ENCODE data around the gene ATOSA.

ATOSA gene

DNA sequence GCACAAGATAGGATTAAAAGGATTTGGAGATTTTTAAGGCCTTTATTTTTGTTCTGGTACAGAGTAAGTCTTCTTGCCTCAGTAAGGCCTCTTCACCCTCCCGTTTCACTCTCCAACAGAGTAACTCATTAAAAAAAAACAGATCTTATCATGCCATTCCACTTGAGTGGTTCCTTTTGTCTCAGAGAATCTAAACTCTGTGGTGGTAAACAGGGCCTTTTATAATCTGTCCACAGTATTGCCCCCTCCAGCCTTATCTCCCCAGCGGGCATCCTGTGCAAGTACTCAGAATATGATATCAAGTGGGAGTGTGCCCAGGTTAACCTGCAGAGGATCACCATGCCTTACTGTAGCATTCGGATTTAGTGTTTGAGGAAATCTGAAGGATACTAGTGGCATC, 20.3 kb upstream of the ATOSA start:
- H3K4me3 ChIP-seq (ENCODE audit: low read depth, low read length), result no peak overlapping the region
- TF ChIP-seq MYC (IDR thresholded peaks at IDR 0.05; ENCODE audit: low read depth, low read length), result no peak
- TF ChIP-seq POLR2A (IDR thresholded peaks at IDR 0.05; ENCODE audit: extremely low read depth, insufficient read length), result no peak
- TF ChIP-seq, protein P1, sequence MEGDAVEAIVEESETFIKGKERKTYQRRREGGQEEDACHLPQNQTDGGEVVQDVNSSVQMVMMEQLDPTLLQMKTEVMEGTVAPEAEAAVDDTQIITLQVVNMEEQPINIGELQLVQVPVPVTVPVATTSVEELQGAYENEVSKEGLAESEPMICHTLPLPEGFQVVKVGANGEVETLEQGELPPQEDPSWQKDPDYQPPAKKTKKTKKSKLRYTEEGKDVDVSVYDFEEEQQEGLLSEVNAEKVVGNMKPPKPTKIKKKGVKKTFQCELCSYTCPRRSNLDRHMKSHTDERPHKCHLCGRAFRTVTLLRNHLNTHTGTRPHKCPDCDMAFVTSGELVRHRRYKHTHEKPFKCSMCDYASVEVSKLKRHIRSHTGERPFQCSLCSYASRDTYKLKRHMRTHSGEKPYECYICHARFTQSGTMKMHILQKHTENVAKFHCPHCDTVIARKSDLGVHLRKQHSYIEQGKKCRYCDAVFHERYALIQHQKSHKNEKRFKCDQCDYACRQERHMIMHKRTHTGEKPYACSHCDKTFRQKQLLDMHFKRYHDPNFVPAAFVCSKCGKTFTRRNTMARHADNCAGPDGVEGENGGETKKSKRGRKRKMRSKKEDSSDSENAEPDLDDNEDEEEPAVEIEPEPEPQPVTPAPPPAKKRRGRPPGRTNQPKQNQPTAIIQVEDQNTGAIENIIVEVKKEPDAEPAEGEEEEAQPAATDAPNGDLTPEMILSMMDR (IDR thresholded peaks at IDR 0.05; ENCODE audit: low read depth, low read length), result no peak
- no peak for TF ChIP-seq MAX (IDR thresholded peaks at IDR 0.05; ENCODE audit: low read depth, low read length)
- DNase-seq (ENCODE audit: low read depth), result no peak

DNA sequence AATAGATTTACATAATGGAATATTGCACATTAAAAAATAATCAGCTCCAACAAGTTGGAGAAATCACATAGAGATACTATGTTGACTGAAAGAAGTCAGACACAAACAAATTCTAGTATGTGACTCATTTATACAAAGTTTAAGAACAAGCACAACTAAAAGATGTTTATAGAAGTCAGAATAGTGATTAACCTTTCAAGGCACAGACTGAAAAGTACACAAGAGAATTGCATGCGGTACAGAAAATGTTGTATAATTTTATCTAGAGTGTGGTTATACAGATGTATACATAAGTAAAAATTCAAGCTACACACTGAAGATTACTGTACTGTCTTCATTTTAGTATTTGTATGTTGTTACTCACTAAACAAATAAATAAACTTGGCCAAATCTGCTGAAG, 19.3 kb upstream of the ATOSA start:
- DNase-seq (ENCODE audit: low read depth), result no peak
- H3K4me3 ChIP-seq (ENCODE audit: low read depth, low read length), result no peak overlapping the region
- TF ChIP-seq, protein P1 (IDR thresholded peaks at IDR 0.05; ENCODE audit: low read depth, low read length), result no peak
- TF ChIP-seq MAX (IDR thresholded peaks at IDR 0.05; ENCODE audit: low read depth, low read length) (no peak), POLR2A (IDR thresholded peaks at IDR 0.05; ENCODE audit: extremely low read depth, insufficient read length) (no peak), MYC (IDR thresholded peaks at IDR 0.05; ENCODE audit: low read depth, low read length) (no peak)

DNA sequence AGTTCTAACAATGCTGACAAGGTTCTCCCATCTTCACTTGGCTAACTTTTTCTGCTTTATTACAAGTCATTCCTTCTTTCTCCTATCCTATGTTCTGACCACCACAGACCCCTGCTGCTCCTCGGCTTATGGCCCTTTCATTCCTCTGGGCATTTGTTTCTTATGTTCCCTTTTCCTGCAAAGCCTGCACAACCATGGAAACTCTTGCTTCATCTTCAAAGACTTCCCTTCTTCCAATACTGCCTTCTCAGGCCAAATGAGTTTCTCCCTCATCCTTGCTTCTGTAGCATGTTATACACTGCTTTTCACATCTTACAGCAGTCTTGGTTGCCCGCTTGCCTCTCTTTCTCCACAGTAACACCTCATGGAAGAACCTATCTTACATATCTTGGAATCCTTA, 17.9 kb upstream of the ATOSA start:
- no peak overlapping the region for H3K4me3 ChIP-seq (ENCODE audit: low read depth, low read length)
- no peak for DNase-seq (ENCODE audit: low read depth)
- TF ChIP-seq, protein P1 (IDR thresholded peaks at IDR 0.05; ENCODE audit: low read depth, low read length), result no peak
- no peak for TF ChIP-seq POLR2A (IDR thresholded peaks at IDR 0.05; ENCODE audit: extremely low read depth, insufficient read length)

DNA sequence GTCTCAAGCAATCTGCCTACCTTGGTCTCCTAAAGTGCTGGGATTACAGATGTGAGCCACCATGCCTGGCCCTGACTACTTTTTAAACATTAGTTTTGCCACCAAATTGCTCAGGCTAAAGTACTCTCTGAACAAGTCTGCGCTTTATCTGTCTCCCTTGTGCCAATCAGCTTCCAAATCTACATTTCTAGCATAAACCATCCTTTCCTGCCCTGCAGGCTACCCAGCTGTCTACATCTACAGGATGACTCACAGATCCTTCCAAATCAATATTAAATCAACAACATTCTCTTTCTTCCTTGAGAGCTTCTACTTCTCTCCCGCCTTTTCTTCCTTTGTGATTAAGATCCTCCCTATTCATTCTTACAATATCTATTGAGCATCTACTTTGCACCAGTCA, 16.0 kb upstream of the ATOSA start:
- DNase-seq (ENCODE audit: low read depth), result no peak
- H3K4me3 ChIP-seq (ENCODE audit: low read depth, low read length), result no peak overlapping the region
- TF ChIP-seq MYC (IDR thresholded peaks at IDR 0.05; ENCODE audit: low read depth, low read length) (no peak), POLR2A (IDR thresholded peaks at IDR 0.05; ENCODE audit: extremely low read depth, insufficient read length) (no peak), MAX (IDR thresholded peaks at IDR 0.05; ENCODE audit: low read depth, low read length) (no peak)
- TF ChIP-seq, protein P1 (IDR thresholded peaks at IDR 0.05; ENCODE audit: low read depth, low read length), result no peak

GRCh38 chr15:52689562-52689961, 10.4 kb upstream of the ATOSA start:
- no peak overlapping the region for H3K4me3 ChIP-seq (ENCODE audit: low read depth, low read length)

More at GRCh38 chr15:52689562-52689961, 10.4 kb upstream of the ATOSA start:
- DNase-seq (ENCODE audit: low read depth), result no peak
- TF ChIP-seq MYC (IDR thresholded peaks at IDR 0.05; ENCODE audit: low read depth, low read length) (no peak), MAX (IDR thresholded peaks at IDR 0.05; ENCODE audit: low read depth, low read length) (no peak), POLR2A (IDR thresholded peaks at IDR 0.05; ENCODE audit: extremely low read depth, insufficient read length) (no peak)
- TF ChIP-seq, protein P1 (IDR thresholded peaks at IDR 0.05; ENCODE audit: low read depth, low read length), result no peak
